Thymus (tissue), 11 donors: Measurements from ENCODE around the gene ANO8. TPM values are rescaled to one million over a fixed set of nuclear protein-coding genes. Genes with fewer than 3 reads are reported as not detected.
A peak's percentile ranks its signal among the peaks of the same experiment; 100 is the strongest.

ENCODE experiments used
- DNase-seq, 9 donors: peaks; one replicate each; pipeline ENCODE4 v3.0.0-alpha.2; 2013; ENCODE audit warnings: low spot score in 9 of 9, low read depth in 6 of 9, missing footprints in 1 of 9
- H3K27ac ChIP-seq, 2 donors: one replicate each; pipeline ENCODE4 v1.5.1; 2013; ENCODE audit warnings: control low read depth in 1 of 2, low read depth in 1 of 2, low read length in 1 of 2, mild to moderate bottlenecking in 1 of 2, moderate library complexity in 1 of 2
- H3K27me3 ChIP-seq, 2 donors: one replicate each; pipeline ENCODE4 v1.5.1; 2013; ENCODE audit warnings: low read length in 1 of 2; ENCODE audit not compliant: control insufficient read depth in 2 of 2, insufficient read depth in 1 of 2
- H3K36me3 ChIP-seq, 2 donors: one replicate each; pipeline ENCODE4 v1.5.1; 2013; ENCODE audit warnings: low read length in 1 of 2, mild to moderate bottlenecking in 1 of 2, moderate library complexity in 1 of 2; ENCODE audit not compliant: control insufficient read depth in 2 of 2, insufficient read depth in 2 of 2
- H3K4me1 ChIP-seq, 2 donors: one replicate each; pipeline ENCODE4 v1.5.1; 2013; ENCODE audit warnings: low read length in 2 of 2; ENCODE audit not compliant: control insufficient read depth in 2 of 2, insufficient read depth in 2 of 2
- H3K4me3 ChIP-seq, 2 donors: one replicate each; pipeline ENCODE4 v1.5.1; 2013; ENCODE audit warnings: low read length in 2 of 2, control low read depth in 1 of 2, mild to moderate bottlenecking in 1 of 2
- H3K9me3 ChIP-seq, 2 donors: one replicate each; pipeline ENCODE4 v1.5.1; 2013; ENCODE audit warnings: low read length in 1 of 2, mild to moderate bottlenecking in 1 of 2; ENCODE audit not compliant: control insufficient read depth in 2 of 2, insufficient read depth in 1 of 2
- WGBS: extraction: QIAGEN DNeasy Blood & Tissue Kit; methylation state at CpG from one replicate; pipeline ENCODE4 v1.1.7; 2013; 5-methylcytosine and 5-hydroxymethylcytosine counted together
- polyA plus RNA-seq: library from polyadenylated mRNA; stranded (reverse); fragments of 200-250 nt; gene quantifications from one replicate; pipeline ENCODE4 v1.2.3, GENCODE V29; 2013
- total RNA-seq: library from RNA; stranded (reverse); fragments of 120-200 nt; gene quantifications from one replicate; pipeline ENCODE4 v1.2.4, GENCODE V29; 2013
- donor health status: healthy.

The ANO8 gene
- total and polyA plus RNA-seq, 2 donors: 2.2 to 13.5 TPM

- DNase-seq: no peak
- Histone ChIP-seq H3K36me3 (peaks cover 4 to 16% of the 10 kb centered on the region in 2 donors), H3K4me1 (peaks cover 8 to 37% of the 10 kb centered on the region in 2 donors), H3K9me3 (peaks cover 0 to 4% of the 10 kb centered on the region in 2 donors), H3K27ac (no peak overlapping the region), H3K27me3 (no peaks in the 10 kb centered on the region), H3K4me3 (peak overlapping the region; percentile 85)
- 97% methylated on average over 30 of the region's 30 CpGs for WGBS
These were observed 3.9 kb upstream of the ANO8 start for GRCh38 chr19:17338433-17339078.

GRCh38 chr19:17337675-17338432 is 3.2 kb upstream of the ANO8 start:
- H3K9me3 ChIP-seq: peaks cover 0 to 7% of the 10 kb centered on the region in 2 donors
- 8% methylated on average over 50 of the region's 50 CpGs for WGBS
- peaks cover 0 to under 1% of the 10 kb centered on the region in 2 donors for H3K27me3 ChIP-seq
- peak overlapping the region; percentile 71 to 94 for H3K27ac ChIP-seq
- peaks cover 5 to 16% of the 10 kb centered on the region in 2 donors for H3K36me3 ChIP-seq
- peaks cover 8 to 43% of the 10 kb centered on the region in 2 donors for H3K4me1 ChIP-seq
- DNase-seq: peak in 2 of 9 donors; percentile 44
- H3K4me3 ChIP-seq: peak overlapping the region; percentile 85

- Histone ChIP-seq H3K36me3 (peaks cover 10 to 13% of the 10 kb centered on the region in 2 donors), H3K4me1 (peaks cover 8 to 48% of the 10 kb centered on the region in 2 donors), H3K9me3 (peaks cover 0 to 12% of the 10 kb centered on the region in 2 donors), H3K4me3 (peak within 1 kb of the TSS; percentile 85), H3K27me3 (peaks cover 0 to 2% of the 10 kb centered on the region in 2 donors), H3K27ac (peak within 1 kb of the TSS; percentile 94 to 99)
- under 1% methylated on average over 41 of the region's 41 CpGs for WGBS
- peak; percentile 91 to 99 (median 97) for DNase-seq
These were observed 2.4 kb upstream of the ANO8 start, which contains the start of gene GTPBP3 for GRCh38 chr19:17336872-17337674. Gene GTPBP3, plus strand, starts transcription at chr19:17337553. Its CDS starts 59 bp downstream, at chr19:17337612.

- H3K27ac ChIP-seq: no peak overlapping the region
- no peak overlapping the region for H3K4me3 ChIP-seq
- peaks cover 8 to 48% of the 10 kb centered on the region in 2 donors for H3K4me1 ChIP-seq
- peaks cover 0 to 12% of the 10 kb centered on the region in 2 donors for H3K9me3 ChIP-seq
- peaks cover 7 to 9% of the 10 kb centered on the region in 2 donors for H3K36me3 ChIP-seq
- peaks cover 0 to 8% of the 10 kb centered on the region in 2 donors for H3K27me3 ChIP-seq
- WGBS: 82% methylated on average over 10 of the region's 10 CpGs
- no peak for DNase-seq
These were observed 920 bp upstream of the ANO8 start for GRCh38 chr19:17335575-17335974.

- Histone ChIP-seq H3K27ac (peak overlapping the region in 1 of 2 donors; percentile 51), H3K4me3 (peak overlapping the region; percentile 61 to 86), H3K9me3 (peaks cover 0 to 12% of the 10 kb centered on the region in 2 donors), H3K4me1 (peaks cover 17 to 58% of the 10 kb centered on the region in 2 donors), H3K27me3 (peaks cover 0 to 24% of the 10 kb centered on the region in 2 donors), H3K36me3 (peaks cover 1 to 11% of the 10 kb centered on the region in 2 donors)
- peak in 4 of 9 donors; percentile 54 to 86 (median 65) for DNase-seq
- WGBS: 40% methylated on average over 52 of the region's 52 CpGs
These were observed 843 bp downstream of the ANO8 start for GRCh38 chr19:17333611-17334413.

- WGBS: 98% methylated on average over 45 of the region's 45 CpGs
- Histone ChIP-seq H3K4me3 (no peak overlapping the region), H3K36me3 (peaks cover 0 to 11% of the 10 kb centered on the region in 2 donors), H3K27me3 (peaks cover 0 to 24% of the 10 kb centered on the region in 2 donors), H3K4me1 (peaks cover 19 to 55% of the 10 kb centered on the region in 2 donors), H3K27ac (no peak overlapping the region), H3K9me3 (peaks cover 0 to 12% of the 10 kb centered on the region in 2 donors)
- peak in 1 of 9 donors; percentile 44 for DNase-seq
These were observed 1.7 kb downstream of the ANO8 start for GRCh38 chr19:17332677-17333581.

- Histone ChIP-seq H3K9me3 (peaks cover 0 to 12% of the 10 kb centered on the region in 2 donors), H3K36me3 (peaks cover 0 to 15% of the 10 kb centered on the region in 2 donors), H3K27ac (no peak overlapping the region), H3K4me1 (peaks cover 19 to 56% of the 10 kb centered on the region in 2 donors), H3K4me3 (no peak overlapping the region), H3K27me3 (peaks cover 0 to 24% of the 10 kb centered on the region in 2 donors)
- 98% methylated on average over 8 of the region's 8 CpGs for WGBS
- DNase-seq: no peak
These were observed 2.3 kb downstream of the ANO8 start for GRCh38 chr19:17332360-17332676.
